Measurements from ENCODE around the gene LEF1. TPM values are rescaled to one million over a fixed set of nuclear protein-coding genes. Genes with fewer than 3 reads are reported as not detected.

The LEF1 gene
- total RNA-seq, 1 experiment from 2014 or later, result 0.79 TPM

DNA sequence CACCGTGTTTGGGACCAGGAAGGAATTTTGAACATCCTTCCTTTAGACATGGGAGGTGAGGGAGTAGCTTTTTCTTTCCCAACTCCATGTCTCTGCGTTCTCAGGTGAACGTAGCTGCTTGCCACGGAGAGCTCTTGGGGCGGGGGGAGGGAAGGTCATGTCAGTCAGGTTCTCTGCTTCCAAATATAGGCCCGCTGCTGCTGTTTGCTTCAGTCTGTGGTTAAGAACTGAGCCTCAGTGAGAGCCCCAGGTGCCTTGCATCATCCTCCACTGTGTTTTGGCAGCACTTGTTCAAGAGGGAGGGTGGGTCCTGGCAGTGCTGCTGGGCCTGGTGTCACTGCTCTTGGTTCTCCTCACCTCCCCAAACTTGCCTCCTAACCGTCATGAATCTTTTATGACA, 132.5 kb downstream of the LEF1 start:
- CTCF ChIA-PET, result no interaction called here
- Histone ChIP-seq H3K36me3 (ENCODE audit: control insufficient read depth in 1 of 2, insufficient read depth in 2 of 2, low read length in 2 of 2) (0 out of 4 replicates have a peak, but pooled peaks cover 0 to 4% of the 10 kb centered on the region in 2 experiments), H3K27ac (ENCODE audit: low read depth, low read length) (no peak overlapping the region), H3K4me3 (replicated peaks in 1 of 2; ENCODE audit: low read depth in 1 of 2, low read length in 2 of 2) (no peak overlapping the region), H3K9me3 (ENCODE audit: control insufficient read depth in 1 of 2, insufficient read depth in 1 of 2, low read depth in 1 of 2, low read length in 2 of 2) (no peaks in the 10 kb centered on the region), H4K20me1 (ENCODE audit: insufficient read depth) (no peaks in the 10 kb centered on the region), H2AFZ (ENCODE audit: low read depth, low read length, poor library complexity, severe bottlenecking) (no peak overlapping the region), H3K9me2 (ENCODE audit: insufficient read depth) (no peaks in the 10 kb centered on the region), H3K4me1 (ENCODE audit: control insufficient read depth in 1 of 2, insufficient read depth in 2 of 2, low read length in 2 of 2) (no peaks in the 10 kb centered on the region), H3K4me2 (ENCODE audit: low read length) (no peak overlapping the region), H3K9ac (ENCODE audit: low read length) (no peak overlapping the region), H3K79me2 (ENCODE audit: insufficient read depth, low read length) (no peaks in the 10 kb centered on the region), H3K27me3 (ENCODE audit: insufficient read depth, low read length) (no peaks in the 10 kb centered on the region)
- ATAC-seq, result no peak
- POLR2A ChIA-PET, result no interaction called here
- BruUV-seq (replicated peaks), result no TSS peak
- TF ChIP-seq, protein P1, sequence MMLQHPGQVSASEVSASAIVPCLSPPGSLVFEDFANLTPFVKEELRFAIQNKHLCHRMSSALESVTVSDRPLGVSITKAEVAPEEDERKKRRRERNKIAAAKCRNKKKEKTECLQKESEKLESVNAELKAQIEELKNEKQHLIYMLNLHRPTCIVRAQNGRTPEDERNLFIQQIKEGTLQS (IDR thresholded peaks at IDR 0.05), result no peak
- TF ChIP-seq CBX3 (IDR thresholded peaks at IDR 0.05; ENCODE audit: low read depth) (no peak), TCF7L2 (IDR thresholded peaks at IDR 0.05; ENCODE audit: borderline replicate concordance, extremely low read depth, insufficient read depth, insufficient read length) (no peak), POLR2A (IDR thresholded peaks at IDR 0.05; ENCODE audit: borderline replicate concordance, extremely low read depth, insufficient read depth, insufficient read length) (no peak), ZNF274 (IDR thresholded peaks at IDR 0.05; ENCODE audit: low read depth, low read length) (no peak)
- RAD21 ChIA-PET (ENCODE audit: low non-redundant PET in 1 of 2, low total read pairs in 2 of 2, uncharacterized antibody in 2 of 2, unreplicated experiment in 2 of 2), result no interaction called here
- intact Hi-C loops (cut with micrococcal nuclease), result no loop called here
- DNase-seq (ENCODE audit: low read depth, low spot score), result no peak

DNA sequence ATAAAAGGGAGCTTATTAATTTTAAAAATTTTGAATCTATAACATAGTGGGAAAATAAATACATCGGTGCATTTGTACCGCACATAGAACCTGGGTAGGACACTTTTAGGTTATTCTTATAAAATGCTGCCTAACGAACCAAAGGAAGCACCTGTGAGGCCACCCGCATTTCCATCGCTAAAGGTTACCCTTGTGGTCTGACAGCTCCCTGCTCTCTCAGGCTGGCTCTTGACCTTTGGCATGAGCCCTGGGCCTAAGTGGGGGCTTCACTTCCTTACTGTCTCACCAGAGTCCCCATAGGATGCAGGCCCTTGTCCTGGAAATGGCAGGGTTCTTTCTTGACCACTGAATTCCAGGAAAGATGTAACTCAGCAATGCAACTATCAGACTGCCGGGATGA, 133.0 kb downstream of the LEF1 start:
- Histone ChIP-seq H2AFZ (ENCODE audit: low read depth, low read length, poor library complexity, severe bottlenecking) (no peak overlapping the region), H3K27me3 (ENCODE audit: insufficient read depth, low read length) (no peaks in the 10 kb centered on the region), H3K9me3 (ENCODE audit: control insufficient read depth in 1 of 2, insufficient read depth in 1 of 2, low read depth in 1 of 2, low read length in 2 of 2) (no peaks in the 10 kb centered on the region), H3K9me2 (ENCODE audit: insufficient read depth) (no peaks in the 10 kb centered on the region), H3K27ac (ENCODE audit: low read depth, low read length) (no peak overlapping the region), H4K20me1 (ENCODE audit: insufficient read depth) (no peaks in the 10 kb centered on the region), H3K4me1 (ENCODE audit: control insufficient read depth in 1 of 2, insufficient read depth in 2 of 2, low read length in 2 of 2) (no peaks in the 10 kb centered on the region), H3K79me2 (ENCODE audit: insufficient read depth, low read length) (no peaks in the 10 kb centered on the region), H3K4me2 (ENCODE audit: low read length) (no peak overlapping the region), H3K36me3 (ENCODE audit: control insufficient read depth in 1 of 2, insufficient read depth in 2 of 2, low read length in 2 of 2) (0 out of 4 replicates have a peak, but pooled peaks cover 0 to 4% of the 10 kb centered on the region in 2 experiments), H3K9ac (ENCODE audit: low read length) (no peak overlapping the region), H3K4me3 (replicated peaks in 1 of 2; ENCODE audit: low read depth in 1 of 2, low read length in 2 of 2) (no peak overlapping the region)
- BruUV-seq (replicated peaks), result no TSS peak
- TF ChIP-seq EZH2phosphoT487 (IDR thresholded peaks at IDR 0.05; ENCODE audit: borderline replicate concordance) (no peak), EGR1 (IDR thresholded peaks at IDR 0.05; ENCODE audit: low read depth) (no peak), RAD21 (IDR thresholded peaks at IDR 0.05; ENCODE audit: low read depth) (no peak), ZFX (IDR thresholded peaks at IDR 0.05) (no peak), FOSL1 (IDR thresholded peaks at IDR 0.05; ENCODE audit: low read depth) (no peak), ELF1 (IDR thresholded peaks at IDR 0.05; ENCODE audit: borderline replicate concordance, low read depth) (no peak)
- TF ChIP-seq, protein P2, sequence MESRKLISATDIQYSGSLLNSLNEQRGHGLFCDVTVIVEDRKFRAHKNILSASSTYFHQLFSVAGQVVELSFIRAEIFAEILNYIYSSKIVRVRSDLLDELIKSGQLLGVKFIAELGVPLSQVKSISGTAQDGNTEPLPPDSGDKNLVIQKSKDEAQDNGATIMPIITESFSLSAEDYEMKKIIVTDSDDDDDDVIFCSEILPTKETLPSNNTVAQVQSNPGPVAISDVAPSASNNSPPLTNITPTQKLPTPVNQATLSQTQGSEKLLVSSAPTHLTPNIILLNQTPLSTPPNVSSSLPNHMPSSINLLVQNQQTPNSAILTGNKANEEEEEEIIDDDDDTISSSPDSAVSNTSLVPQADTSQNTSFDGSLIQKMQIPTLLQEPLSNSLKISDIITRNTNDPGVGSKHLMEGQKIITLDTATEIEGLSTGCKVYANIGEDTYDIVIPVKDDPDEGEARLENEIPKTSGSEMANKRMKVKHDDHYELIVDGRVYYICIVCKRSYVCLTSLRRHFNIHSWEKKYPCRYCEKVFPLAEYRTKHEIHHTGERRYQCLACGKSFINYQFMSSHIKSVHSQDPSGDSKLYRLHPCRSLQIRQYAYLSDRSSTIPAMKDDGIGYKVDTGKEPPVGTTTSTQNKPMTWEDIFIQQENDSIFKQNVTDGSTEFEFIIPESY (IDR thresholded peaks at IDR 0.05; ENCODE audit: extremely low read depth, insufficient replicate concordance, low read length), result no peak
- TF ChIP-seq, protein P3, sequence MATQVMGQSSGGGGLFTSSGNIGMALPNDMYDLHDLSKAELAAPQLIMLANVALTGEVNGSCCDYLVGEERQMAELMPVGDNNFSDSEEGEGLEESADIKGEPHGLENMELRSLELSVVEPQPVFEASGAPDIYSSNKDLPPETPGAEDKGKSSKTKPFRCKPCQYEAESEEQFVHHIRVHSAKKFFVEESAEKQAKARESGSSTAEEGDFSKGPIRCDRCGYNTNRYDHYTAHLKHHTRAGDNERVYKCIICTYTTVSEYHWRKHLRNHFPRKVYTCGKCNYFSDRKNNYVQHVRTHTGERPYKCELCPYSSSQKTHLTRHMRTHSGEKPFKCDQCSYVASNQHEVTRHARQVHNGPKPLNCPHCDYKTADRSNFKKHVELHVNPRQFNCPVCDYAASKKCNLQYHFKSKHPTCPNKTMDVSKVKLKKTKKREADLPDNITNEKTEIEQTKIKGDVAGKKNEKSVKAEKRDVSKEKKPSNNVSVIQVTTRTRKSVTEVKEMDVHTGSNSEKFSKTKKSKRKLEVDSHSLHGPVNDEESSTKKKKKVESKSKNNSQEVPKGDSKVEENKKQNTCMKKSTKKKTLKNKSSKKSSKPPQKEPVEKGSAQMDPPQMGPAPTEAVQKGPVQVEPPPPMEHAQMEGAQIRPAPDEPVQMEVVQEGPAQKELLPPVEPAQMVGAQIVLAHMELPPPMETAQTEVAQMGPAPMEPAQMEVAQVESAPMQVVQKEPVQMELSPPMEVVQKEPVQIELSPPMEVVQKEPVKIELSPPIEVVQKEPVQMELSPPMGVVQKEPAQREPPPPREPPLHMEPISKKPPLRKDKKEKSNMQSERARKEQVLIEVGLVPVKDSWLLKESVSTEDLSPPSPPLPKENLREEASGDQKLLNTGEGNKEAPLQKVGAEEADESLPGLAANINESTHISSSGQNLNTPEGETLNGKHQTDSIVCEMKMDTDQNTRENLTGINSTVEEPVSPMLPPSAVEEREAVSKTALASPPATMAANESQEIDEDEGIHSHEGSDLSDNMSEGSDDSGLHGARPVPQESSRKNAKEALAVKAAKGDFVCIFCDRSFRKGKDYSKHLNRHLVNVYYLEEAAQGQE (IDR thresholded peaks at IDR 0.05; ENCODE audit: low read depth), result no peak
- ChIA-PET CTCF (interaction anchor here (1.3 kb wide), 1 partner anchor 17 kb away, joined by 6 read pairs; no protein-coding TSS in a partner anchor), RAD21 (ENCODE audit: low non-redundant PET in 1 of 2, low total read pairs in 2 of 2, uncharacterized antibody in 2 of 2, unreplicated experiment in 2 of 2) (no interaction called here), POLR2A (no interaction called here)
- ATAC-seq (no peak), DNase-seq (ENCODE audit: low read depth, low spot score) (no peak)
- intact Hi-C loops (cut with micrococcal nuclease), result no loop called here
